Stimulated activated CD8-positive, alpha-beta memory T cell treated with anti-CD3 and anti-CD28 coated beads, Interleukin-12 subunit alpha, Interleukin-12 subunit beta, amount 100 ng/mL, for 1 hour (primary cell): ENCODE measurements around the gene DMRTC1B.
"Not testable (repeated sequence)": the region's sequence is repeated elsewhere in the genome, so short reads cannot be mapped to it uniquely, and the experiment has no call there.

ENCODE experiments used
- DNase-seq: peaks from one replicate; pipeline ENCODE4 v3.0.0-alpha.2; 2020; ENCODE audit warnings: low read depth

DMRTC1B gene

GRCh38 chrX:72776653-72777466 lies at the start of gene DMRTC1B:
TSS of gene DMRTC1B (plus strand) at chrX:72776890. CDS start at chrX:72845136, 68,246 bp downstream.
- DNase-seq: not testable (repeated sequence)

- DNase-seq: no peak
These were observed 48.8 kb upstream of the DMRTC1B start for GRCh38 chrX:72727846-72728245.

- DNase-seq: not testable (repeated sequence)
These were observed 43.1 kb upstream of the DMRTC1B start for GRCh38 chrX:72733636-72734035.

GRCh38 chrX:72735561-72735960 lies 41.1 kb upstream of the DMRTC1B start:
- DNase-seq: no peak

GRCh38 chrX:72745546-72745945 lies 31.1 kb upstream of the DMRTC1B start:
- DNase-seq: not testable (repeated sequence)

GRCh38 chrX:72748545-72748944 lies 28.1 kb upstream of the DMRTC1B start:
- DNase-seq: not testable (repeated sequence)

GRCh38 chrX:72760454-72760853 lies 16.2 kb upstream of the DMRTC1B start:
- DNase-seq: not testable (repeated sequence)

- not testable (repeated sequence) for DNase-seq
These were observed 739 bp downstream of the DMRTC1B start for GRCh38 chrX:72777467-72777790.

- not testable (repeated sequence) for DNase-seq
These were observed 1.5 kb downstream of the DMRTC1B start for GRCh38 chrX:72778146-72778545.

- not testable (repeated sequence) for DNase-seq
These were observed 5.9 kb downstream of the DMRTC1B start, which contains the start of gene FAM236B for GRCh38 chrX:72782560-72782959. TSS of gene FAM236B (minus strand) at chrX:72782660. CDS start at chrX:72782560, 100 bp downstream.

- DNase-seq: not testable (repeated sequence)
These were observed 6.8 kb downstream of the DMRTC1B start for GRCh38 chrX:72783365-72783936.

GRCh38 chrX:72783964-72784363 lies 7.3 kb downstream of the DMRTC1B start:
- not testable (repeated sequence) for DNase-seq

- DNase-seq: not testable (repeated sequence)
These were observed 11.5 kb downstream of the DMRTC1B start for GRCh38 chrX:72788142-72788541.

GRCh38 chrX:72790390-72790789 lies 13.7 kb downstream of the DMRTC1B start:
- not testable (repeated sequence) for DNase-seq

GRCh38 chrX:72808110-72808509 lies 31.4 kb downstream of the DMRTC1B start, which contains the start of gene FAM236D:
TSS of gene FAM236D (minus strand) at chrX:72808210. CDS start at chrX:72808110, 100 bp downstream.
- DNase-seq: not testable (repeated sequence)

GRCh38 chrX:72830701-72831100 lies 54.0 kb downstream of the DMRTC1B start:
- not testable (repeated sequence) for DNase-seq

- not testable (repeated sequence) for DNase-seq
These were observed 60.8 kb downstream of the DMRTC1B start for GRCh38 chrX:72837532-72837931.

- not testable (repeated sequence) for DNase-seq
These were observed 106.2 kb downstream of the DMRTC1B start for GRCh38 chrX:72882898-72883297.

- not testable (repeated sequence) for DNase-seq
These were observed 113.0 kb downstream of the DMRTC1B start for GRCh38 chrX:72889740-72890139.
